ENCODE measurements around the gene NPB.

The NPB gene

DNA sequence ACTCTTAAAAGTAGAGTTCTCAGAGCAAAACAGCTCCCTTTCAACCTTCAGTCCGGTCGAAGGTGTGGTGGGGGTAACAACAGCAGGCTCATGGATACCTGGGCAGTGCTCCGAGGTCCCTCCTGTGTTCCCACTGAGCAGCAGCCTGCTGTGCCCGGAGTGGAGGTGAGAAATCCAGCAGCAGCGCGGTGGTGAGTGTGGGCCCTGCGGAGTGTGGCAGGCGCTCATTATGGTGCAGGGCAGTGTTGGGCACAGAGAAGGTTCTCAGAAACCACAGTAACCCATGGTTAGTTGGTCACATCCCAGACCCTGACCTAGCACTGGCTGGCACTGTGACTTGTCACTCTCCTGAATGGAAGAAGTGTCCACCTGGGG is 36.7 kb upstream of the NPB start:
- Histone ChIP-seq H3K4me3 (ENCODE audit: low read depth, low read length) (no peak overlapping the region), H3K4me1 (ENCODE audit: control insufficient read depth, insufficient read depth, low read length) (peaks cover 14% of the 10 kb centered on the region; the same call in 1 of the 2 replicates), H3K36me3 (ENCODE audit: control insufficient read depth in 2 of 2, insufficient read depth in 1 of 2, low read length in 2 of 2) (peaks cover 12 to 75% of the 10 kb centered on the region in 2 experiments; a peak in 2 of 3 replicates), H3K27ac (ENCODE audit: extremely low read depth, low read depth, low read length) (peak overlapping the region; percentile 100), H3K9me3 (ENCODE audit: control insufficient read depth, insufficient read depth, low read depth, low read length) (no peaks in the 10 kb centered on the region)
- no peak for TF ChIP-seq ZNF174 (tag by site-specific recombination; IDR thresholded peaks at IDR 0.05)
- peak; percentile 34; the same call in 1 of the 2 replicates for TF ChIP-seq ZIC2 (tag by site-specific recombination; IDR thresholded peaks at IDR 0.05)
- POLR2A ChIA-PET = interaction anchor here (0.7 to 2.5 kb wide), 7 partner anchors 23 to 181 kb away, joined by 3 to 14 read pairs (median 5); partner anchors contain the start of genes ALYREF, ANAPC11, ARL16 and HGS
- CTCF ChIA-PET = interaction anchor here (0.6 to 1.8 kb wide), 2 partner anchors 48 to 131 kb away, joined by 3 to 4 read pairs; no protein-coding TSS in a partner anchor

DNA sequence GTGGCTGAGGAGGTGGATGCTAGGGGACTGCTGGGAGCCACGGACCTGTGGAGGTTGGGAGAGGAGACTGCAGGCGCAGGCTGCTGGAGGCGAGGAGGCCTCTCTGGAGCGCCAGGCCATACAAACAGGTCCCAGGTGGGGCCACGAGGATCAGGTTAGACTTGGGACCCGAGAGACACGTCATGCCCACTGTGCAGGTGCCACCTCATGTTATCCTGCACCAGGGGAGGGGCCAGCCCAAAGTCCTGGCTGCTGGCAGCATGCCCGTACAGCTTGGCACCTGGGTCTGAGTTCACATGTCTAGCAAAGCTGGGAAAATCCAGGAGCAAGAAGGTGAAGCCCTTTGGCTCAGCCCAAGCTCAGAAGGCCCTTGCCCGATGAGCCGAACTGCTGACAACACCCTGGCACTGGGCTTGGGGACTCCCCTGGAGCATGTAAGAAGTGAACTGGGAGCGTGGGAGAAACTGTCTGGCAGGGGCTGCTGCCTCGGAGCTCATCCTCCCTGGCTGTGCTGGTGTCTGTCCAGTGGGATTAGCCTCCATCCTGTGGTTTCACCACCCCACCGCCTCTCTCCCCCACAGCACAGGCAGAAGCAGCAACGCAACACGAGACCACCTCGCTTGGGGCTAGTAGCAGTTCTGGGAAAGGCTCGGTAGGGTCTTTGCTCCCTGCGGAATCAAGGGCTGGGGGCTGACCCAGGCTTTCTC is 36.2 kb upstream of the NPB start:
- peaks cover 12 to 77% of the 10 kb centered on the region in 2 experiments; a peak in 2 of 3 replicates for H3K36me3 ChIP-seq (ENCODE audit: control insufficient read depth in 2 of 2, insufficient read depth in 1 of 2, low read length in 2 of 2)
- no peaks in the 10 kb centered on the region for H3K9me3 ChIP-seq (ENCODE audit: control insufficient read depth, insufficient read depth, low read depth, low read length)
- peak overlapping the region; percentile 100 for H3K27ac ChIP-seq (ENCODE audit: extremely low read depth, low read depth, low read length)
- H3K4me3 ChIP-seq (ENCODE audit: low read depth, low read length) = no peak overlapping the region
- ChIA-PET CTCF (interaction anchor here (0.6 to 1.8 kb wide), 4 partner anchors 49 to 229 kb away, joined by 3 to 4 read pairs (median 3); no protein-coding TSS in a partner anchor), POLR2A (interaction anchor here (0.7 to 2.5 kb wide), 16 partner anchors 12 to 199 kb away, joined by 3 to 14 read pairs (median 5); partner anchors contain the start of genes ALYREF, ANAPC11, ARL16 and CCDC137)
- H3K4me1 ChIP-seq (ENCODE audit: control insufficient read depth, insufficient read depth, low read length) = peaks cover 14% of the 10 kb centered on the region; the same call in 1 of the 2 replicates
- no peak for TF ChIP-seq ZNF624 (tag by site-specific recombination; IDR thresholded peaks at IDR 0.05)
- TF ChIP-seq ZNF677 (tag by site-specific recombination; IDR thresholded peaks at IDR 0.05) = no peak
- no peak for TF ChIP-seq ZNF792 (tag by site-specific recombination; IDR thresholded peaks at IDR 0.05)
- TF ChIP-seq ZNF112 (tag by site-specific recombination; IDR thresholded peaks at IDR 0.05) = no peak
- TF ChIP-seq ZNF548 (tag by site-specific recombination; IDR thresholded peaks at IDR 0.05) = no peak
- TF ChIP-seq ZNF404 (tag by site-specific recombination; IDR thresholded peaks at IDR 0.05) = no peak
- no peak for TF ChIP-seq ZNF707 (tag by site-specific recombination; IDR thresholded peaks at IDR 0.05)
- no peak for TF ChIP-seq ZNF202 (tag by site-specific recombination; IDR thresholded peaks at IDR 0.05; ENCODE audit: borderline replicate concordance)
- no peak for TF ChIP-seq ZBTB48 (tag by site-specific recombination; IDR thresholded peaks at IDR 0.05)
- no peak for TF ChIP-seq ZNF596 (tag by site-specific recombination; IDR thresholded peaks at IDR 0.05)
- TF ChIP-seq, protein P1, sequence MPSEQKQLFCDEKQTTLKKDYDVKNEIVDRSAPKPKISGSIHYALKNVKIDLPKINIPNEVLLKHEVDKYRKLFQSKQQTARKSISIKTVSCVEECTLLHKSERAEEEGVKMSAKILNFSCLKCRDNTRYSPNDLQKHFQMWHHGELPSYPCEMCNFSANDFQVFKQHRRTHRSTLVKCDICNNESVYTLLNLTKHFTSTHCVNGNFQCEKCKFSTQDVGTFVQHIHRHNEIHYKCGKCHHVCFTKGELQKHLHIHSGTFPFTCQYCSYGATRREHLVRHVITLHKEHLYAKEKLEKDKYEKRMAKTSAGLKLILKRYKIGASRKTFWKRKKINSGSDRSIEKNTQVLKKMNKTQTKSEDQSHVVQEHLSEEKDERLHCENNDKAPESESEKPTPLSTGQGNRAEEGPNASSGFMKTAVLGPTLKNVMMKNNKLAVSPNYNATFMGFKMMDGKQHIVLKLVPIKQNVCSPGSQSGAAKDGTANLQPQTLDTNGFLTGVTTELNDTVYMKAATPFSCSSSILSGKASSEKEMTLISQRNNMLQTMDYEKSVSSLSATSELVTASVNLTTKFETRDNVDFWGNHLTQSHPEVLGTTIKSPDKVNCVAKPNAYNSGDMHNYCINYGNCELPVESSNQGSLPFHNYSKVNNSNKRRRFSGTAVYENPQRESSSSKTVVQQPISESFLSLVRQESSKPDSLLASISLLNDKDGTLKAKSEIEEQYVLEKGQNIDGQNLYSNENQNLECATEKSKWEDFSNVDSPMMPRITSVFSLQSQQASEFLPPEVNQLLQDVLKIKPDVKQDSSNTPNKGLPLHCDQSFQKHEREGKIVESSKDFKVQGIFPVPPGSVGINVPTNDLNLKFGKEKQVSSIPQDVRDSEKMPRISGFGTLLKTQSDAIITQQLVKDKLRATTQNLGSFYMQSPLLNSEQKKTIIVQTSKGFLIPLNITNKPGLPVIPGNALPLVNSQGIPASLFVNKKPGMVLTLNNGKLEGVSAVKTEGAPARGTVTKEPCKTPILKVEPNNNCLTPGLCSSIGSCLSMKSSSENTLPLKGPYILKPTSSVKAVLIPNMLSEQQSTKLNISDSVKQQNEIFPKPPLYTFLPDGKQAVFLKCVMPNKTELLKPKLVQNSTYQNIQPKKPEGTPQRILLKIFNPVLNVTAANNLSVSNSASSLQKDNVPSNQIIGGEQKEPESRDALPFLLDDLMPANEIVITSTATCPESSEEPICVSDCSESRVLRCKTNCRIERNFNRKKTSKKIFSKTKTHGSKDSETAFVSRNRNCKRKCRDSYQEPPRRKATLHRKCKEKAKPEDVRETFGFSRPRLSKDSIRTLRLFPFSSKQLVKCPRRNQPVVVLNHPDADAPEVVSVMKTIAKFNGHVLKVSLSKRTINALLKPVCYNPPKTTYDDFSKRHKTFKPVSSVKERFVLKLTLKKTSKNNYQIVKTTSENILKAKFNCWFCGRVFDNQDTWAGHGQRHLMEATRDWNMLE (tag by site-specific recombination; conservative IDR thresholded peaks at IDR 0.05; ENCODE audit: low read depth) = no peak
- TF ChIP-seq ZNF350 (tag by site-specific recombination; IDR thresholded peaks at IDR 0.05) = no peak
- TF ChIP-seq ZNF571 (tag by site-specific recombination; IDR thresholded peaks at IDR 0.05) = no peak
- TF ChIP-seq, protein P2, sequence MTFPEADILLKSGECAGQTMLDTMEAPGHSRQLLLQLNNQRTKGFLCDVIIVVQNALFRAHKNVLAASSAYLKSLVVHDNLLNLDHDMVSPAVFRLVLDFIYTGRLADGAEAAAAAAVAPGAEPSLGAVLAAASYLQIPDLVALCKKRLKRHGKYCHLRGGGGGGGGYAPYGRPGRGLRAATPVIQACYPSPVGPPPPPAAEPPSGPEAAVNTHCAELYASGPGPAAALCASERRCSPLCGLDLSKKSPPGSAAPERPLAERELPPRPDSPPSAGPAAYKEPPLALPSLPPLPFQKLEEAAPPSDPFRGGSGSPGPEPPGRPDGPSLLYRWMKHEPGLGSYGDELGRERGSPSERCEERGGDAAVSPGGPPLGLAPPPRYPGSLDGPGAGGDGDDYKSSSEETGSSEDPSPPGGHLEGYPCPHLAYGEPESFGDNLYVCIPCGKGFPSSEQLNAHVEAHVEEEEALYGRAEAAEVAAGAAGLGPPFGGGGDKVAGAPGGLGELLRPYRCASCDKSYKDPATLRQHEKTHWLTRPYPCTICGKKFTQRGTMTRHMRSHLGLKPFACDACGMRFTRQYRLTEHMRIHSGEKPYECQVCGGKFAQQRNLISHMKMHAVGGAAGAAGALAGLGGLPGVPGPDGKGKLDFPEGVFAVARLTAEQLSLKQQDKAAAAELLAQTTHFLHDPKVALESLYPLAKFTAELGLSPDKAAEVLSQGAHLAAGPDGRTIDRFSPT (tag by site-specific recombination; IDR thresholded peaks at IDR 0.05) = 0 out of 2 replicates have a peak, but pooled peaks have one; percentile 34
- TF ChIP-seq, protein P3, sequence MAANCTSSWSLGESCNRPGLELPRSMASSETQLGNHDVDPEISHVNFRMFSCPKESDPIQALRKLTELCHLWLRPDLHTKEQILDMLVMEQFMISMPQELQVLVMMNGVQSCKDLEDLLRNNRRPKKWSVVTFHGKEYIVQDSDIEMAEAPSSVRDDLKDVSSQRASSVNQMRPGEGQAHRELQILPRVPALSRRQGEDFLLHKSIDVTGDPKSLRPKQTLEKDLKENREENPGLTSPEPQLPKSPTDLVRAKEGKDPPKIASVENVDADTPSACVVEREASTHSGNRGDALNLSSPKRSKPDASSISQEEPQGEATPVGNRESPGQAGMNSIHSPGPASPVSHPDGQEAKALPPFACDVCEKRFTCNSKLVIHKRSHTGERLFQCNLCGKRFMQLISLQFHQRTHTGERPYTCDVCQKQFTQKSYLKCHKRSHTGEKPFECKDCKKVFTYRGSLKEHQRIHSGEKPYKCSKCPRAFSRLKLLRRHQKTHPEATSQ (tag by site-specific recombination; IDR thresholded peaks at IDR 0.05) = no peak
- TF ChIP-seq ZNF621 (tag by site-specific recombination; IDR thresholded peaks at IDR 0.05) = no peak
- TF ChIP-seq PRDM10 (tag by site-specific recombination; IDR thresholded peaks at IDR 0.05) = no peak
- no peak for TF ChIP-seq ZSCAN4 (tag by site-specific recombination; IDR thresholded peaks at IDR 0.05)
